HCT116 (cell line): ENCODE data around the gene WWOX.

Source experiments
- EZH2 ChIP-seq: fragments of 200-600 bp; sonication (generic); IDR thresholded peaks from 2 replicates; pipeline ENCODE4 v1.6.1; 2017; ENCODE audit warnings: antibody characterized with exemption, mixed run types
- EZH2phosphoT487 ChIP-seq: fragments of 200-600 bp; IDR thresholded peaks from 2 replicates; pipeline ENCODE4 v1.6.1; 2018; ENCODE audit warnings: antibody characterized with exemption, borderline replicate concordance
- JUND ChIP-seq: IDR thresholded peaks from 2 replicates; pipeline ENCODE4 v1.6.1; 2012
- POLR2A ChIP-seq: IDR thresholded peaks from 2 replicates; pipeline ENCODE4 v1.7.0; 2011; ENCODE audit warnings: borderline replicate concordance; ENCODE audit not compliant: insufficient read depth, insufficient read length; ENCODE audit errors: extremely low read depth
- POLR2AphosphoS5 ChIP-seq: IDR thresholded peaks from 2 replicates; pipeline ENCODE4 v1.6.1; 2011; ENCODE audit warnings: mild to moderate bottlenecking, low read depth, low read length, moderate library complexity
- RAD21 ChIP-seq: IDR thresholded peaks from 2 replicates; pipeline ENCODE4 v1.6.1; 2012; ENCODE audit warnings: low read depth, mild to moderate bottlenecking
- SIN3A ChIP-seq: IDR thresholded peaks from 2 replicates; pipeline ENCODE4 v1.6.1; 2012; ENCODE audit warnings: low read depth
- SP1 ChIP-seq: IDR thresholded peaks from 2 replicates; pipeline ENCODE4 v1.6.1; 2012; ENCODE audit warnings: low read depth
- ZNF274 ChIP-seq: fragments of 200-500 bp; sonication (Bioruptor generic); IDR thresholded peaks from 2 replicates; pipeline ENCODE4 v1.6.1; 2014; ENCODE audit warnings: mild to moderate bottlenecking, low read depth, low read length, inconsistent platforms
- TF ChIP-seq, protein P1 (sequence below), 3 experiments: fragments of 200-600 bp in 1 of 3; sonication (generic) in 1 of 3; IDR thresholded peaks in 2 of 3; conservative IDR thresholded peaks in 1 of 3; 2 replicates each; pipeline ENCODE4 v1.5.1; 2012 to 2017; ENCODE audit warnings: low read depth in 2 of 3, low read length in 2 of 3, antibody characterized with exemption in 1 of 3, borderline replicate concordance in 1 of 3, control low read depth in 1 of 3, mild to moderate bottlenecking in 1 of 3, mixed read lengths in 1 of 3, mixed run types in 1 of 3, moderate library complexity in 1 of 3; ENCODE audit not compliant: insufficient read depth in 1 of 3
- TF ChIP-seq, protein P2 (sequence below): IDR thresholded peaks from 2 replicates; pipeline ENCODE4 v1.6.1; 2011; ENCODE audit warnings: mild to moderate bottlenecking, low read length, moderate library complexity; ENCODE audit not compliant: insufficient replicate concordance; ENCODE audit errors: extremely low read depth

DNA sequence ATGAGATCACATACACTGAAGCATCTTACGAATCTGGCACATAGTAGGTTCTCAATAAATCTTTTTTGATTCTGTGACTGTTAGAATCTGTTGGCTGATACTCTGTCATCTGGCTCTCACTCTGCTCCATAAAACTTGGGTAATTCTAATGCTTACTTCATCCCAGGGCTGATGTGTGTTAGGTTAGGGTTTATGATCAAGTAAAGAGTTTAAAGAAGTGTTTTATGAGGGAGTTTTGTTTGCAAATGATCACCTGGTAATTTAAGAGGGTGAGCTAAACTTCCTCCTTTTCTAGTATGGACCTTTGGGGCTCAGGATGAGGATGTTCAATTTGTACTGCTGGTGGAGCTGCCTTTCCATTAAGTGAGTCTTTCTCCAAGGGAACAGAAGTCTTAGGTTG lies 364.1 kb downstream of the WWOX start:
- TF ChIP-seq, protein P1, sequence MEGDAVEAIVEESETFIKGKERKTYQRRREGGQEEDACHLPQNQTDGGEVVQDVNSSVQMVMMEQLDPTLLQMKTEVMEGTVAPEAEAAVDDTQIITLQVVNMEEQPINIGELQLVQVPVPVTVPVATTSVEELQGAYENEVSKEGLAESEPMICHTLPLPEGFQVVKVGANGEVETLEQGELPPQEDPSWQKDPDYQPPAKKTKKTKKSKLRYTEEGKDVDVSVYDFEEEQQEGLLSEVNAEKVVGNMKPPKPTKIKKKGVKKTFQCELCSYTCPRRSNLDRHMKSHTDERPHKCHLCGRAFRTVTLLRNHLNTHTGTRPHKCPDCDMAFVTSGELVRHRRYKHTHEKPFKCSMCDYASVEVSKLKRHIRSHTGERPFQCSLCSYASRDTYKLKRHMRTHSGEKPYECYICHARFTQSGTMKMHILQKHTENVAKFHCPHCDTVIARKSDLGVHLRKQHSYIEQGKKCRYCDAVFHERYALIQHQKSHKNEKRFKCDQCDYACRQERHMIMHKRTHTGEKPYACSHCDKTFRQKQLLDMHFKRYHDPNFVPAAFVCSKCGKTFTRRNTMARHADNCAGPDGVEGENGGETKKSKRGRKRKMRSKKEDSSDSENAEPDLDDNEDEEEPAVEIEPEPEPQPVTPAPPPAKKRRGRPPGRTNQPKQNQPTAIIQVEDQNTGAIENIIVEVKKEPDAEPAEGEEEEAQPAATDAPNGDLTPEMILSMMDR (IDR thresholded peaks at IDR 0.05 in 2 of 3, conservative IDR thresholded peaks at IDR 0.05 in 1 of 3; ENCODE audit: borderline replicate concordance in 1 of 3, insufficient read depth in 1 of 3, low read depth in 2 of 3, low read length in 2 of 3), result no peak
- TF ChIP-seq EZH2 (no peak), POLR2AphosphoS5 (no peak), RAD21 (no peak), SIN3A (no peak), POLR2A (no peak), EZH2phosphoT487 (no peak), JUND (no peak), SP1 (no peak), ZNF274 (no peak)
- TF ChIP-seq, protein P2, sequence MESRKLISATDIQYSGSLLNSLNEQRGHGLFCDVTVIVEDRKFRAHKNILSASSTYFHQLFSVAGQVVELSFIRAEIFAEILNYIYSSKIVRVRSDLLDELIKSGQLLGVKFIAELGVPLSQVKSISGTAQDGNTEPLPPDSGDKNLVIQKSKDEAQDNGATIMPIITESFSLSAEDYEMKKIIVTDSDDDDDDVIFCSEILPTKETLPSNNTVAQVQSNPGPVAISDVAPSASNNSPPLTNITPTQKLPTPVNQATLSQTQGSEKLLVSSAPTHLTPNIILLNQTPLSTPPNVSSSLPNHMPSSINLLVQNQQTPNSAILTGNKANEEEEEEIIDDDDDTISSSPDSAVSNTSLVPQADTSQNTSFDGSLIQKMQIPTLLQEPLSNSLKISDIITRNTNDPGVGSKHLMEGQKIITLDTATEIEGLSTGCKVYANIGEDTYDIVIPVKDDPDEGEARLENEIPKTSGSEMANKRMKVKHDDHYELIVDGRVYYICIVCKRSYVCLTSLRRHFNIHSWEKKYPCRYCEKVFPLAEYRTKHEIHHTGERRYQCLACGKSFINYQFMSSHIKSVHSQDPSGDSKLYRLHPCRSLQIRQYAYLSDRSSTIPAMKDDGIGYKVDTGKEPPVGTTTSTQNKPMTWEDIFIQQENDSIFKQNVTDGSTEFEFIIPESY, result no peak
